Transverse colon (tissue), 4 donors: ENCODE results near the gene ACAD9.
"Not testable (repeated sequence)": the region's sequence is repeated elsewhere in the genome, so short reads cannot be mapped to it uniquely, and the experiment has no call there.

ENCODE experiments used
- CTCF ChIP-seq, 5 experiments: fragments of 200-600 bp in 3 of 5; fragments of 450-650 bp in 2 of 5; sonication (generic) in 3 of 5; IDR thresholded peaks; 1 replicate in 2 of 5; 2 replicates in 3 of 5; pipeline ENCODE4 v1.5.1; 2016 to 2017; ENCODE audit warnings: antibody characterized with exemption in 5 of 5, inconsistent platforms in 3 of 5, mild to moderate bottlenecking in 2 of 5, moderate library complexity in 1 of 5
- POLR2A ChIP-seq: fragments of 450-650 bp; IDR thresholded peaks from one replicate; pipeline ENCODE4 v1.6.1; 2016; ENCODE audit warnings: antibody characterized with exemption, mild to moderate bottlenecking, moderate library complexity
- POLR2AphosphoS5 ChIP-seq, 3 donors: sonication (generic); formaldehyde crosslinking; IDR thresholded peaks; one replicate each; pipeline ENCODE4 v1.6.1; 2016; ENCODE audit warnings: antibody characterized with exemption in 3 of 3

GRCh38 chr3:128923986-128924385 lies 44.6 kb downstream of the ACAD9 start:
- TF ChIP-seq CTCF (IDR thresholded peaks at IDR 0.05); POLR2A; POLR2AphosphoS5 (IDR thresholded peaks at IDR 0.05): not testable (repeated sequence)
